ENCODE data around the gene ITGA2. TPM values are rescaled to one million over a fixed set of nuclear protein-coding genes. Genes with fewer than 3 reads are reported as not detected.

Gene ITGA2
- total RNA-seq, 1 experiment from 2014 or later = 36.6 TPM

DNA sequence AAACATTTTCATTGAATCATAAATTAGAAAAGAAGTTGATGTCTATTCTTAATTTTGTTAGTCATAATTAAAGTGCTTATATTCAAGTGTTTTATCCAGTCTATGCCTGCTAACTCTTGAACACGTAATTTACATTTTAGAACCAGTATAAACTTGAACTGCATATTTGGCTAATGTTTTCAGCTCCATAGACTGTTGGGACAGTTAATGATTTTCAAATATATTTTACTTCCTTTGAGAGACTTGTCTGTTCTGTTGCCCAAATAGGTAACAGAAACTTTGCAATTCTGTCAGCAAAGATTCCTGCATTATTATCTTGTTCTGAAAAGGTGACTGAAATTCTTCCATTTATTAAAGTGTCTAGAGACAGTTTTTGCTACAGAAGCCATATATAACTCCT lies 7.8 kb downstream of the ITGA2 start:
- DNase-seq (ENCODE audit: low read depth, low spot score) = no peak
- Histone ChIP-seq H3K9ac (ENCODE audit: low read length) (no peak overlapping the region), H2AFZ (ENCODE audit: low read depth, low read length, poor library complexity, severe bottlenecking) (no peak overlapping the region), H3K9me3 (ENCODE audit: control insufficient read depth in 1 of 2, insufficient read depth in 1 of 2, low read depth in 1 of 2, low read length in 2 of 2) (no peaks in the 10 kb centered on the region), H3K79me2 (ENCODE audit: insufficient read depth, low read length) (peaks cover 73% of the 10 kb centered on the region), H4K20me1 (ENCODE audit: insufficient read depth) (0 out of 2 replicates have a peak, but pooled peaks cover 4% of the 10 kb centered on the region), H3K27ac (ENCODE audit: low read depth, low read length) (no peak overlapping the region), H3K27me3 (ENCODE audit: insufficient read depth, low read length) (no peaks in the 10 kb centered on the region), H3K9me2 (ENCODE audit: insufficient read depth) (no peaks in the 10 kb centered on the region), H3K4me1 (ENCODE audit: control insufficient read depth in 1 of 2, insufficient read depth in 2 of 2, low read length in 2 of 2) (peaks cover 0 to 2% of the 10 kb centered on the region in 2 experiments; a peak in 1 of 4 replicates), H3K4me2 (ENCODE audit: low read length) (no peak overlapping the region), H3K36me3 (ENCODE audit: control insufficient read depth in 1 of 2, insufficient read depth in 2 of 2, low read length in 2 of 2) (peaks cover 0 to 8% of the 10 kb centered on the region in 2 experiments; a peak in 1 of 4 replicates), H3K4me3 (replicated peaks in 1 of 2; ENCODE audit: low read depth in 1 of 2, low read length in 2 of 2) (no peak overlapping the region)
- RAD21 ChIA-PET (ENCODE audit: low non-redundant PET in 1 of 2, low total read pairs in 2 of 2, uncharacterized antibody in 2 of 2, unreplicated experiment in 2 of 2) = no interaction called here
- no peak for ATAC-seq
- POLR2A ChIA-PET = no interaction called here
- CTCF ChIA-PET = no interaction called here
- BruUV-seq (replicated peaks) = no TSS peak
- intact Hi-C loops (cut with micrococcal nuclease) = no loop called here
- TF ChIP-seq EZH2 (IDR thresholded peaks at IDR 0.05) (no peak), ELF1 (IDR thresholded peaks at IDR 0.05; ENCODE audit: borderline replicate concordance, low read depth) (no peak), POLR2AphosphoS5 (IDR thresholded peaks at IDR 0.05; ENCODE audit: low read depth, low read length) (no peak), CBX3 (IDR thresholded peaks at IDR 0.05; ENCODE audit: low read depth) (no peak), ZNF274 (IDR thresholded peaks at IDR 0.05; ENCODE audit: low read depth, low read length) (no peak)
- TF ChIP-seq, protein P1, sequence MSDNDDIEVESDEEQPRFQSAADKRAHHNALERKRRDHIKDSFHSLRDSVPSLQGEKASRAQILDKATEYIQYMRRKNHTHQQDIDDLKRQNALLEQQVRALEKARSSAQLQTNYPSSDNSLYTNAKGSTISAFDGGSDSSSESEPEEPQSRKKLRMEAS (IDR thresholded peaks at IDR 0.05) = no peak

DNA sequence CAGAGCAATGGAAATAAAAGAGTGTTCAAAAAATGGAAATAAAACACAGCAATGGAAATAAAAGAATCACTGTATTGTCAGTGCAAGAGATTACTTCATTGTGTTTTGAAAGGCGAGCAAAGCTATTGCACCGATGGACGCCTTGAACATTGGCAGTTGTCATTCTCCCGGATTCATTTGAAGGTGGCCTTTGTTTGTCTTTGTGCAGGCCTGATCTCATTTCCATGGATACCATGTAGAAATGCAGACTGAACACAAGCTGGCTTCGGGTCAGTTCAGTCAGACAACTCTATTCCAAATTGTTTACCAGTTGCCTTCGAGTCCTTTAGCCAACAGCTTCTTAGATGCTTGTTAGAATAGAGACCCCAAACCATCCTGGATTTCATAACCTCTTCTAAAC lies 8.3 kb downstream of the ITGA2 start:
- ATAC-seq (no peak), DNase-seq (ENCODE audit: low read depth, low spot score) (no peak)
- Histone ChIP-seq H3K27ac (ENCODE audit: low read depth, low read length) (no peak overlapping the region), H2AFZ (ENCODE audit: low read depth, low read length, poor library complexity, severe bottlenecking) (no peak overlapping the region), H4K20me1 (ENCODE audit: insufficient read depth) (0 out of 2 replicates have a peak, but pooled peaks cover 4% of the 10 kb centered on the region), H3K4me3 (replicated peaks in 1 of 2; ENCODE audit: low read depth in 1 of 2, low read length in 2 of 2) (no peak overlapping the region), H3K9me3 (ENCODE audit: control insufficient read depth in 1 of 2, insufficient read depth in 1 of 2, low read depth in 1 of 2, low read length in 2 of 2) (no peaks in the 10 kb centered on the region), H3K4me1 (ENCODE audit: control insufficient read depth in 1 of 2, insufficient read depth in 2 of 2, low read length in 2 of 2) (peaks cover 0 to 2% of the 10 kb centered on the region in 2 experiments; a peak in 1 of 4 replicates), H3K9me2 (ENCODE audit: insufficient read depth) (no peaks in the 10 kb centered on the region), H3K4me2 (ENCODE audit: low read length) (no peak overlapping the region), H3K9ac (ENCODE audit: low read length) (no peak overlapping the region), H3K36me3 (ENCODE audit: control insufficient read depth in 1 of 2, insufficient read depth in 2 of 2, low read length in 2 of 2) (peaks cover 0 to 4% of the 10 kb centered on the region in 2 experiments; a peak in 1 of 4 replicates), H3K79me2 (ENCODE audit: insufficient read depth, low read length) (peaks cover 69% of the 10 kb centered on the region), H3K27me3 (ENCODE audit: insufficient read depth, low read length) (no peaks in the 10 kb centered on the region)
- intact Hi-C loops (cut with micrococcal nuclease) = no loop called here
- BruUV-seq (replicated peaks) = no TSS peak
- ChIA-PET RAD21 (ENCODE audit: low non-redundant PET in 1 of 2, low total read pairs in 2 of 2, uncharacterized antibody in 2 of 2, unreplicated experiment in 2 of 2) (no interaction called here), CTCF (interaction anchor here (1.7 kb wide), 1 partner anchor 49 kb away, joined by 6 read pairs; no protein-coding TSS in a partner anchor), POLR2A (interaction anchor here (0.7 kb wide), 1 partner anchor 9 kb away, joined by 3 read pairs; the partner anchor contains the start of gene ITGA2)
- TF ChIP-seq POLR2A (IDR thresholded peaks at IDR 0.05; ENCODE audit: borderline replicate concordance, extremely low read depth, insufficient read depth, insufficient read length) (no peak), SIN3A (IDR thresholded peaks at IDR 0.05; ENCODE audit: low read depth) (no peak), ELF1 (IDR thresholded peaks at IDR 0.05; ENCODE audit: borderline replicate concordance, low read depth) (no peak), RAD21 (IDR thresholded peaks at IDR 0.05; ENCODE audit: low read depth) (no peak), SRF (IDR thresholded peaks at IDR 0.05; ENCODE audit: low read depth) (no peak), EGR1 (IDR thresholded peaks at IDR 0.05; ENCODE audit: low read depth) (no peak), POLR2AphosphoS5 (IDR thresholded peaks at IDR 0.05; ENCODE audit: low read depth, low read length) (no peak)
- TF ChIP-seq, protein P2, sequence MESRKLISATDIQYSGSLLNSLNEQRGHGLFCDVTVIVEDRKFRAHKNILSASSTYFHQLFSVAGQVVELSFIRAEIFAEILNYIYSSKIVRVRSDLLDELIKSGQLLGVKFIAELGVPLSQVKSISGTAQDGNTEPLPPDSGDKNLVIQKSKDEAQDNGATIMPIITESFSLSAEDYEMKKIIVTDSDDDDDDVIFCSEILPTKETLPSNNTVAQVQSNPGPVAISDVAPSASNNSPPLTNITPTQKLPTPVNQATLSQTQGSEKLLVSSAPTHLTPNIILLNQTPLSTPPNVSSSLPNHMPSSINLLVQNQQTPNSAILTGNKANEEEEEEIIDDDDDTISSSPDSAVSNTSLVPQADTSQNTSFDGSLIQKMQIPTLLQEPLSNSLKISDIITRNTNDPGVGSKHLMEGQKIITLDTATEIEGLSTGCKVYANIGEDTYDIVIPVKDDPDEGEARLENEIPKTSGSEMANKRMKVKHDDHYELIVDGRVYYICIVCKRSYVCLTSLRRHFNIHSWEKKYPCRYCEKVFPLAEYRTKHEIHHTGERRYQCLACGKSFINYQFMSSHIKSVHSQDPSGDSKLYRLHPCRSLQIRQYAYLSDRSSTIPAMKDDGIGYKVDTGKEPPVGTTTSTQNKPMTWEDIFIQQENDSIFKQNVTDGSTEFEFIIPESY (IDR thresholded peaks at IDR 0.05; ENCODE audit: extremely low read depth, insufficient replicate concordance, low read length) = no peak
- TF ChIP-seq, protein P1 (IDR thresholded peaks at IDR 0.05) = no peak
